Activated CD8-positive, alpha-beta T cell treated with anti-CD3 and anti-CD28 coated beads for 36 hours (primary cell): ENCODE measurements around the gene LSM12. TPM values are rescaled to one million over a fixed set of nuclear protein-coding genes. Genes with fewer than 3 reads are reported as not detected.
A peak's percentile ranks its signal among the peaks of the same experiment; 100 is the strongest.

ENCODE experiments used
- ATAC-seq: fragments of 200-7000 bp; cut with Tn5 transposase; one replicate; pipeline ENCODE4 v1.10.0; 2021; ENCODE audit warnings: mild to moderate bottlenecking, moderate library complexity
- CTCF ChIA-PET: fragments of 350-600 bp; sonication (Branson Sonifier 250); formaldehyde crosslinking; loops from one replicate; lab custom pipeline; 2021; ENCODE audit warnings: antibody characterized with exemption; lab: Charles Lee
- POLR2A ChIA-PET: fragments of 350-600 bp; sonication (Branson Sonifier 250); formaldehyde crosslinking; loops from one replicate; lab custom pipeline; 2021; ENCODE audit warnings: antibody characterized with exemption; lab: Charles Lee
- DNase-seq: peaks from one replicate; pipeline ENCODE4 v3.0.0-alpha.2; 2020
- H3K27ac Mint-ChIP-seq: one replicate; pipeline ENCODE4 v1.8.0; 2021; ENCODE audit warnings: mild to moderate bottlenecking, mixed read lengths
- H3K27me3 Mint-ChIP-seq: one replicate; pipeline ENCODE4 v1.8.0; 2021; ENCODE audit warnings: mixed read lengths
- H3K36me3 Mint-ChIP-seq: one replicate; pipeline ENCODE4 v1.8.0; 2021; ENCODE audit warnings: low read depth, mixed read lengths
- H3K4me1 Mint-ChIP-seq: one replicate; pipeline ENCODE4 v1.8.0; 2021; ENCODE audit warnings: low read depth, mixed read lengths
- H3K4me3 Mint-ChIP-seq: one replicate; pipeline ENCODE4 v1.8.0; 2021; ENCODE audit warnings: mild to moderate bottlenecking, moderate library complexity, mixed read lengths
- H3K9me3 Mint-ChIP-seq: one replicate; pipeline ENCODE4 v1.8.0; 2021; ENCODE audit warnings: mixed read lengths
- CTCF ChIP-seq: fragments of 200-600 bp; IDR thresholded peaks from one replicate; pipeline ENCODE4 v1.8.0; 2022; ENCODE audit warnings: antibody characterized with exemption, mild to moderate bottlenecking
- intact Hi-C: fragments of 100-400 bp; cut with micrococcal nuclease; formaldehyde crosslinking; loops from one replicate; pipeline ENCODE4 v1.10.0; 2022
- total RNA-seq, 2 experiments: library from RNA; stranded (reverse); gene quantifications; one replicate each; pipeline ENCODE4 v1.2.3, GENCODE V29; 2021

The LSM12 gene
- total RNA-seq, 2 experiments from 2014 or later, result 104 to 110 TPM

- Mint-ChIP-seq H3K4me1 (peaks cover 17% of the 10 kb centered on the region), H3K36me3 (peaks cover 19% of the 10 kb centered on the region), H3K9me3 (no peaks in the 10 kb centered on the region), H3K27me3 (no peaks in the 10 kb centered on the region), H3K4me3 (no peak overlapping the region), H3K27ac (no peak overlapping the region)
- DNase-seq (no peak), ATAC-seq (no peak)
- no peak for TF ChIP-seq CTCF
- intact Hi-C loops, result no loop called here
- ChIA-PET CTCF (interaction anchor here (0.9 to 1.2 kb wide), 2 partner anchors 13 to 72 kb away, joined by 3 read pairs; no protein-coding TSS in a partner anchor), POLR2A (interaction anchor here (0.8 to 1.5 kb wide), 3 partner anchors 11 to 645 kb away, joined by 3 read pairs; no protein-coding TSS in a partner anchor)
These were observed 54.1 kb downstream of the LSM12 start for GRCh38 chr17:44012391-44012790.

- ChIA-PET POLR2A (interaction anchor here (0.9 to 1.5 kb wide), 3 partner anchors 12 to 644 kb away, joined by 3 read pairs; no protein-coding TSS in a partner anchor), CTCF (interaction anchor here (1.2 kb wide), 1 partner anchor 13 kb away, joined by 3 read pairs; no protein-coding TSS in a partner anchor)
- intact Hi-C loops, result no loop called here
- ATAC-seq, result no peak
- DNase-seq, result no peak
- TF ChIP-seq CTCF, result no peak
- Mint-ChIP-seq H3K4me1 (peaks cover 21% of the 10 kb centered on the region), H3K4me3 (no peak overlapping the region), H3K27me3 (no peaks in the 10 kb centered on the region), H3K27ac (no peak overlapping the region), H3K36me3 (peaks cover 19% of the 10 kb centered on the region), H3K9me3 (no peaks in the 10 kb centered on the region)
These were observed 54.6 kb downstream of the LSM12 start for GRCh38 chr17:44011876-44012275.

GRCh38 chr17:44010966-44011647 is 55.4 kb downstream of the LSM12 start:
- no peak overlapping the region for H3K27ac Mint-ChIP-seq
- TF ChIP-seq CTCF, result no peak
- intact Hi-C loops, result no loop called here
- H3K36me3 Mint-ChIP-seq, result peaks cover 19% of the 10 kb centered on the region
- no peak overlapping the region for H3K4me3 Mint-ChIP-seq
- peaks cover 25% of the 10 kb centered on the region for H3K4me1 Mint-ChIP-seq
- ChIA-PET CTCF (interaction anchor here (1.2 kb wide), 1 partner anchor 12 kb away, joined by 3 read pairs; no protein-coding TSS in a partner anchor), POLR2A (interaction anchor here (0.9 to 1.5 kb wide), 3 partner anchors 12 to 643 kb away, joined by 3 read pairs; no protein-coding TSS in a partner anchor)
- H3K9me3 Mint-ChIP-seq, result no peaks in the 10 kb centered on the region
- DNase-seq (no peak), ATAC-seq (no peak)
- peaks cover 4% of the 10 kb centered on the region for H3K27me3 Mint-ChIP-seq

GRCh38 chr17:44008205-44008909 is 58.1 kb downstream of the LSM12 start:
- no peak for ATAC-seq
- intact Hi-C loops, result no loop called here
- H3K4me1 Mint-ChIP-seq, result peaks cover 24% of the 10 kb centered on the region

More at GRCh38 chr17:44008205-44008909, 58.1 kb downstream of the LSM12 start:
- TF ChIP-seq CTCF, result no peak
- peak; percentile 26 for DNase-seq
- Mint-ChIP-seq H3K27ac (no peak overlapping the region), H3K9me3 (no peaks in the 10 kb centered on the region), H3K36me3 (peaks cover 16% of the 10 kb centered on the region), H3K4me3 (peak overlapping the region; percentile 83), H3K27me3 (peaks cover 17% of the 10 kb centered on the region)
- ChIA-PET POLR2A (interaction anchor here (0.5 to 1.2 kb wide), 4 partner anchors 16 to 314 kb away, joined by 3 read pairs; partner anchors contain the start of gene LSM12), CTCF (interaction anchor here (1.0 to 2.0 kb wide), 7 partner anchors 13 to 130 kb away, joined by 3 to 9 read pairs (median 4); no protein-coding TSS in a partner anchor)
